Measurements from ENCODE around the gene SLCO4C1. TPM values are rescaled to one million over a fixed set of nuclear protein-coding genes. Genes with fewer than 3 reads are reported as not detected.
A peak's percentile ranks its signal among the peaks of the same experiment; 100 is the strongest.

The SLCO4C1 gene
- total RNA-seq, 4 donors from 2014 or later, result 0.45 to 1.3 (median 0.72) TPM

- TF ChIP-seq POLR2A (IDR thresholded peaks at IDR 0.05), result no peak
- TF ChIP-seq CTCF (IDR thresholded peaks at IDR 0.05), result peak in 3 of 6 experiments; percentile 34 to 41 (median 34)
- 89 to 91% methylated on average over 6 of the region's 6 CpGs for WGBS, 2 donors
- intact Hi-C loops (cut with DNase I), result no loop called here
Observed at GRCh38 chr5:102223542-102224477, 72.3 kb downstream of the SLCO4C1 start.

GRCh38 chr5:102222772-102223171 is 73.3 kb downstream of the SLCO4C1 start:
- H3K27ac ChIP-seq, result no peak overlapping the region
- TF ChIP-seq CTCF (IDR thresholded peaks at IDR 0.05) (no peak), POLR2A (IDR thresholded peaks at IDR 0.05) (no peak)
- intact Hi-C loops (cut with DNase I), result no loop called here

More at GRCh38 chr5:102223542-102224477, 72.3 kb downstream of the SLCO4C1 start:
- no peaks in the 10 kb centered on the region for H3K9me3 ChIP-seq
- H3K27me3 ChIP-seq, result no peaks in the 10 kb centered on the region
- H3K36me3 ChIP-seq, result no peaks in the 10 kb centered on the region
- H3K4me3 ChIP-seq (replicated peaks in 1 of 3), result no peak overlapping the region
- no peaks in the 10 kb centered on the region for H3K4me1 ChIP-seq
- no peak for DNase-seq
- no peak overlapping the region for H3K27ac ChIP-seq

GRCh38 chr5:102221949-102222348 is 74.1 kb downstream of the SLCO4C1 start:
- H3K27me3 ChIP-seq, result no peaks in the 10 kb centered on the region
- 86 to 92% methylated on average over 1 of the region's 1 CpG for WGBS, 2 donors

More at GRCh38 chr5:102222772-102223171, 73.3 kb downstream of the SLCO4C1 start:
- Histone ChIP-seq H3K36me3 (no peaks in the 10 kb centered on the region), H3K9me3 (no peaks in the 10 kb centered on the region), H3K4me1 (no peaks in the 10 kb centered on the region), H3K4me3 (replicated peaks in 1 of 3) (no peak overlapping the region), H3K27me3 (no peaks in the 10 kb centered on the region)
- no peak for DNase-seq

GRCh38 chr5:102218159-102218558 is 77.9 kb downstream of the SLCO4C1 start:
- Histone ChIP-seq H3K36me3 (no peaks in the 10 kb centered on the region), H3K27ac (no peak overlapping the region), H3K27me3 (no peaks in the 10 kb centered on the region), H3K4me1 (no peaks in the 10 kb centered on the region), H3K9me3 (no peaks in the 10 kb centered on the region), H3K4me3 (replicated peaks in 1 of 3) (no peak overlapping the region)
- 88 to 91% methylated on average over 1 of the region's 1 CpG for WGBS, 2 donors
- intact Hi-C loops (cut with DNase I), result no loop called here
- no peak for DNase-seq
- TF ChIP-seq CTCF (IDR thresholded peaks at IDR 0.05) (no peak), POLR2A (IDR thresholded peaks at IDR 0.05) (no peak)

More at GRCh38 chr5:102221949-102222348, 74.1 kb downstream of the SLCO4C1 start:
- H3K9me3 ChIP-seq, result no peaks in the 10 kb centered on the region
- TF ChIP-seq CTCF (IDR thresholded peaks at IDR 0.05) (no peak), POLR2A (IDR thresholded peaks at IDR 0.05) (no peak)
- no peak for DNase-seq
- H3K4me3 ChIP-seq (replicated peaks in 1 of 3), result no peak overlapping the region
- no peaks in the 10 kb centered on the region for H3K36me3 ChIP-seq
- no peaks in the 10 kb centered on the region for H3K4me1 ChIP-seq
- H3K27ac ChIP-seq, result no peak overlapping the region
- intact Hi-C loops (cut with DNase I), result no loop called here

GRCh38 chr5:102216678-102217077 is 79.4 kb downstream of the SLCO4C1 start:
- Histone ChIP-seq H3K9me3 (no peaks in the 10 kb centered on the region), H3K36me3 (no peaks in the 10 kb centered on the region), H3K4me1 (no peaks in the 10 kb centered on the region), H3K4me3 (replicated peaks in 1 of 3) (no peak overlapping the region), H3K27me3 (no peaks in the 10 kb centered on the region), H3K27ac (no peak overlapping the region)
- intact Hi-C loops (cut with DNase I), result no loop called here
- DNase-seq, result no peak
- 31% methylated on average over 4 of the region's 4 CpGs for WGBS, 2 donors
- no peak for TF ChIP-seq POLR2A (IDR thresholded peaks at IDR 0.05)
- no peak for TF ChIP-seq CTCF (IDR thresholded peaks at IDR 0.05)
